GM18505 (cell line): ENCODE results near the gene SCYL2.

Experiments used
- ATAC-seq: cut with Tn5 transposase; IDR thresholded peaks from one replicate; pipeline ENCODE4 v1.9.1; 2021; ENCODE audit not compliant: unreplicated experiment
- POLR2A ChIP-seq: IDR thresholded peaks from 4 replicates; pipeline ENCODE4 v1.6.1; 2011; ENCODE audit warnings: borderline replicate concordance; ENCODE audit not compliant: insufficient read depth, insufficient read length; ENCODE audit errors: extremely low read depth

SCYL2 gene

DNA sequence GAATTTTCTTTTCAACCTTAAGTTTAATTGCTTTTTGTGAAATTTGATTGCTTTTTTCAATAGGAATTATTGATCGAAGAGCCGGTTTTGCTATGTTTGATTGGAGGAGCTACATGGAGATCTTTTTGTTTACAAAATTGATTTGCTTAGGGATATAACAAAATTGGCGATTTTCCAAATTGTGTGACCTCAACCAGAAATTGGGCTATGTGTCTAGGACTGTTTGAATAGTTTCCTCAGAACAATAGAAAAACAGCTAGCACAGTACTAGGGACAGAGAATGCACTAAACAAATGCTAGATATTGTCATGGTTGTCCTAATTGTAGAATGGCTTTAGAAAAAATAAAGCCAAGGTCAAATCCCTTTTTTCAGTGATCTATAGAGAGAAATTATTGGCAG, 92.3 kb downstream of the SCYL2 start:
- no peak for TF ChIP-seq POLR2A
- ATAC-seq, result no peak

DNA sequence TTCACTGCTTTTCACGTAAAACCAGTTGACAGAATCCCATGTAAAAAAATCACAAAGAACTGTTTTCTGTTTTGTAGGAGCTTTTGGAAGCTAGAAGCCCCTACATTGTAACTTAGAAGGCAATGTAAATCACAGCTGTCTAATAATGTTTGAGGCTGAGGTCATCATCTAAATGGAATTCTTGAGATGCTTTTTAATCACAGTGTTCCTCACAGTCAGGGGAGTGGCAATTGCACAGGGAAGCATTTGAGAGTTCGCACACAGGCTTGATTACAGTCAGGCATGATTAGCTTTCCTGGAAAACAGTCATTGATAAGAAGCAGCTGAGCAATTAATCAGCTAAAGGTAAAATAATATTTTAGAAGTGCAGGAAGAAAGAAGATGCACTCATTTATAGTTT, 92.8 kb downstream of the SCYL2 start:
- ATAC-seq, result no peak
- no peak for TF ChIP-seq POLR2A

DNA sequence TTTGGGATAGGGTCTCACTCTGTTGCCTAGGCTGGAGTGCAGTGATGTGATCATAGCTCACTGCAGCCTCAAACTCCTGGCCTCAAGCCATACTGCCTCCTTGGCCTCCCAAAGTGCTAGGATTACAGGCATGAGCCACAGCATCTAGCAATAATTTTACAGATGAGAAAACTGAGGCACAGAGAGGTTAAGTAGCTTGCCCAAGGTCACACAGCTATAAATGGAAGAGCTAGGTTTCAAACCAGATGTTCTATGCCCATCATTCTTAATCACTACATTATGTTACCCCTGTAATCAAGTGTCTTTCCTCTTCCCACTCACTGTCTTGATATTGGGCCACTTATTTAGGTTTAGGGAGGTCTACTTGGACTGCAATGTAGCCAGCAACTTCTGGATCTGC, 93.5 kb downstream of the SCYL2 start:
- TF ChIP-seq POLR2A, result no peak
- no peak for ATAC-seq

DNA sequence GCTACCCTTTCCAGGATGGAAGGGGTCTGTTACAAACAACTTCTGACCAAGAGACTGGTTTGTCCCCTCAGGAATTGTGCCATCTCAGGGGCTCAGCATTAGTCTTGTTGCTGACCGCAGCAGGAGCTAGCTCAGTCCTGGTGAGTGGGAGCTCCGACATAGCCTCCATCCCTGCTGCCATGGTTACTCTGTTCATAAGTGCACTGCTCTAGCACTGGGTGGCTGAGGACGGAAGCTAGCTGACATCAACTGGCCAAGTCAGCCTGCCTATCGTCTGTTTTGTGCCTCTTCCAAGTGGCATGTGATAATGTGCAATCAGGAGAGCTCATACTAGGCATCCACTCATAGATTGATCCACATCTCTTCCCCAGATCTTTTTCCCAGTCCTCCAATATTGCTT, 97.3 kb downstream of the SCYL2 start:
- TF ChIP-seq POLR2A, result no peak
- no peak for ATAC-seq

DNA sequence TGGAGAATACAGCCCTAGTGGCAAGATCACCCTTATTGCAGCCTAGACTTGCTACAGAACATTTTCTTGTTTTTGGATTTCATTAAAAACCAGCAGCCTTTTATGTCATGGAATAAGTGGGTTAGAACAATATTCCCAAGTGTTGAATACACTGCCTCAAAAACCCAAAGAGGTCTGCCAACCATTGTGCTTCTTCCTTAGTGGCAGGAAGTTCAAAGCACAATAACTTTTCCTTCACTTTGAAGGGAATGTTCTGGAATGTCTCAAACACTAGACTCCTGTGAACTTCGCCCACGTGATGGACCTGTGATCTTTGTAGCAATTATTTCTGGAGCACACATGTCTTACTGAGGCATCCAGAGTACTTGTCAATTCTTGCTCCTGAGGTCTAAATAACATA, 98.4 kb downstream of the SCYL2 start:
- TF ChIP-seq POLR2A, result no peak
- ATAC-seq, result no peak

DNA sequence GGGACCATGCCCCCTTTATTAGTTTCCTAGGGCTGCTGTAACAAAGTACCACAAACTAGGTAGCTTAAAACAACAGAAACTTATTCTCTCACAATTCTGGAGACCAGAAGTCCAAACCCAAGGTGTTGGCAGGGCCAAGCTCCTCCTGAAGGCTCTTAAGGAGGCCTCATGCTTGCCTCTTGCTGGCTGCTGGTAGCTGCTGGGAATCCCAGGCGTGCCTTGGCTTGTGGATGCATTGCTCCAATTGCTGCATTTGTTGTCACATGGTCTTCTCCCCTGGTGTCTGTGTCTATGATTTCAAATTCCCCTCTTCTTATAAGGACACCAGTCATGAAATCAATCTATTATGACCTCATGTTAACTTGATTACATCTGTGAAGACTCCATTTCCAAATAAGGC, 101.1 kb downstream of the SCYL2 start:
- TF ChIP-seq POLR2A, result no peak
- no peak for ATAC-seq

DNA sequence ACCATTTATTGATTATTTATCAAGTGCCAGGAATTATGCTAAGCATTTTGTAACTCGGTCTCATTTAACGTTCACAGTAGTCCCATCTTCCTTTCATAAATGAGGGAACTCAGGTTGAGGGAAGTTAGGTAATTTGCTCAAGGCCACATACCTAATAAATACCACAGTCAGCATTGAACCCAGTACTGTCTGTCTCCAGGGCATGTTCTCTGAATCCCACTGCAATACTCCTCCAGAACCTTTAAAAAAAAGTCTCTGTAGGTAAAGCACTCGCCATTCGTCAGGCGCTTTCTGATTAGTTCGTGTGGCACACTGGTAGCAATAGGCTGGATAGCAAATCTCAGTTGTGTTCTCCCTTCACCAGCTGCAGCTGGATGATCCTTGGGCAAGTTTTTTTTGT, 104.2 kb downstream of the SCYL2 start:
- no peak for ATAC-seq
- TF ChIP-seq POLR2A, result no peak

DNA sequence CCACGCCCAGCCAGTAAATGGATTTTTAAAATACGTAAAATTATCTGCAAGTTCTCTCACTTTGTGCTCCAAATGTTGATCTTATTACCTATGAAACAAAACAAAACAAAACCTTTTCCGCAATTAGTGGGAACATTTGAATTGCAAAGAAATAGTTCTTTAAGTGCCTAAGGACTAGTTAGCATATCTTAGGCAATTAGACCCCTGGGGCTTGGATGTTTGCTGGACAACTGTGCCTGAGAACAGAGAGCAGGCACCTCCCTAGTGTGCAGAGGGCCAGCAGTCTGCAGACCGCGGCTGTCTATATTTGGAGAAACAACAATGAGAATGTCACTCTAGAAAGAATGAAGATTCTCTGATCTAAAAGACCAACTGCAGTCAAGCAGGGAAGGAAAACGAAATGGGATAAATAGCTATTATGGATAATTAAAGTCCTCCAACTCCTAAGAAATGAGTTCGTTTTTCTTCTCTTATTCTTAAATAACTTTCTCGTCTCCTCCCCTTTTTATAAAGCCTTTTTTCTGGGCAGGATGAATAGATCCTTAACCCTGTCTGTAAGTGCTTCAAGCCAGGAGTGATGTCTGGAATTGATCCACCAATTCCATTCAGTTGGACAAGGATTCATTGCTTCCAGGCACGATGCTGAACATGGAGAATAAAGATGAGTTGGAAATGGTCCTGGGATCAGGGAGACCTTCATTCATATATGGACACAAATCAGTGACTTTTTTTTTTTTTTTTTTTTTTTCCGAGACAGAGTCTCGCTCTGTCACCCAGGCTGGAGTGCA, 106.1 kb downstream of the SCYL2 start:
- TF ChIP-seq POLR2A, result no peak
- no peak for ATAC-seq

DNA sequence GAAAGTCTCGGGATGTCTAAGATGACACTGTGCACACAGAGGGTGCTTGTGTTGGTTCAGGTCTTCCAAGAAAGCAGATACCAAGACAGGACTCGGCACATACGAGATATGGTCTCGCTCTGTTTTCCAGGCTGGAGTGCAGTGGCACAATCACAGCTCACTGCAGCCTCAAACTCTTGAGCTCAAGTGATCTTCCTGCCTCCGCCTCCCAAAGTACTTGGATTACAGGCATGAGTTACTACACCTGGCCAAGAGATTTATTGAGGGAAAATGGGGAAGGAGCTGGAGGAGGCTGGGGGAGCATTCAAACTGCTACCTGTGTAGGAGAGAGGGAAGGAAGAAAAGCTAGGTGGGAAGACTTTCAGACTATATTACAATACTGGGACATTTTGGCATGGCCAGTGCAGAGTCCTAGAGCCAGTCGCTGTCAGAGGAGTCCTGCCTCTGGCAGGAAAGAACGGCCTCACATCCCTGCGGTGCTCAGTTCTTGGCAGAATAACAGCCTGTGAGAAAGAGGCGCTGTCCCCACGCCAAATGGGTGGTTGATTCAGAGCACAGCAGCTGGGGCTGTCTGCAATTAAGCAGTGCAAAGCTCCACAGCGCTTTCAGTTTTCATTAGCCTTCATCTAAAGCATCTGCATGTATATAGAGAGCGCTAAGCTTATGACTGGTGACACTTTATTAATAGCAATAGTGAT, 108.2 kb downstream of the SCYL2 start:
- ATAC-seq, result no peak
- TF ChIP-seq POLR2A, result no peak

DNA sequence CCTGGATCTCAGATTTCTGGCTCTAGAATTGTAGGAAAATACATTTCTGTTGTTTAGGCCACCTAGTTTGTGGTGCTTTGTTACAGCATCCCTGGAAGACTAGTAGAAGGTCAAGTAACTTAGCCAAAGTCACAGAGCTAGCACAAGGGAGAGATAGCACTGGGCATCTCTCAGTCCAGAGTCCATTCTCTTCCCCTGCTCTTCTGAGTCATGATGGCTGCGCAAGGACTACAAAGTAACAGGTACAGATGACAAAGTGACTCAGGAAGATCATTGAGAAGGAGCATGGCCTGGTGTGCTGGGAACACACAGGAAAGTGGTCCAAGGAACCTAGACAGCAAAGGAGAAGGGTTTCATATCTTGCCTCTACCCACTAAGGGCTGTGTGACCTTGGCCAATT, 109.2 kb downstream of the SCYL2 start:
- no peak for ATAC-seq
- no peak for TF ChIP-seq POLR2A

DNA sequence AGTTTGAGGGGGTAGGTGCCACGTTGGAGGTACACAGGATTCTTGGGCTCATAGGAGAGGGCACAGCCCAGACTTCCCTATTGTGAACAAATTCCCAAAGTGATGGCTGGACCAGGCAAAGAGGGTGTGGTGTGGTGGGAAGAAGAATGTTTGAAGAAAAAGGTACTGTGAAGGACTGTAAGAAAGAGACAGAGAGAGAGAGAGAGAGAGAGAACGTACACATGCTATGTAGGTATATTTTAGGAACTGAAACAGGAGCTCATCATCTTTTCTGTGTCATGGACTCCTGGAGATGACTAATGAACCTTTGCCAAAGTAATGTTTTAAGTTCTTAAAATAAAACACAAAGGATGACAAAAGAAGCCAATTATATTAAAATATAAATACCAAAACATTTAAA, 114.4 kb downstream of the SCYL2 start:
- ATAC-seq, result no peak
- TF ChIP-seq POLR2A, result no peak

DNA sequence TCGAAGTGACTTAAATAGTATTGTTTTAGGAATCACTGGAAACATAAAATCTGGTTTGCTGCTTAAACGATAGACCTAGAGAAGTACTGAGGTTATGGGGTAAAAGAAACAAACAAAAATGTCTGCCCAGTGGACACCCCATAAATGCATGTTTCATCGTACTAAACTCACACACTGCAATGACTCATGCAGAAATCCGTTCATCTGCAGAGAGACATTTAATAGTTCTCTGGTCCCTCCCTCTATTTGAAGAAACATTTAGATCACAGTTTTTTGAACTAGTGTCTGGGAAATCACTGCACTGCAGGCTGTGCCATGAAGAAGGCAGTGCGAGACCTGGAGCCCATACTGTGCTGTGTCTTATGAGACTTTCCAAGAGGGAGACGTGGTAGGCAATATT, 115.4 kb downstream of the SCYL2 start:
- TF ChIP-seq POLR2A, result no peak
- no peak for ATAC-seq

DNA sequence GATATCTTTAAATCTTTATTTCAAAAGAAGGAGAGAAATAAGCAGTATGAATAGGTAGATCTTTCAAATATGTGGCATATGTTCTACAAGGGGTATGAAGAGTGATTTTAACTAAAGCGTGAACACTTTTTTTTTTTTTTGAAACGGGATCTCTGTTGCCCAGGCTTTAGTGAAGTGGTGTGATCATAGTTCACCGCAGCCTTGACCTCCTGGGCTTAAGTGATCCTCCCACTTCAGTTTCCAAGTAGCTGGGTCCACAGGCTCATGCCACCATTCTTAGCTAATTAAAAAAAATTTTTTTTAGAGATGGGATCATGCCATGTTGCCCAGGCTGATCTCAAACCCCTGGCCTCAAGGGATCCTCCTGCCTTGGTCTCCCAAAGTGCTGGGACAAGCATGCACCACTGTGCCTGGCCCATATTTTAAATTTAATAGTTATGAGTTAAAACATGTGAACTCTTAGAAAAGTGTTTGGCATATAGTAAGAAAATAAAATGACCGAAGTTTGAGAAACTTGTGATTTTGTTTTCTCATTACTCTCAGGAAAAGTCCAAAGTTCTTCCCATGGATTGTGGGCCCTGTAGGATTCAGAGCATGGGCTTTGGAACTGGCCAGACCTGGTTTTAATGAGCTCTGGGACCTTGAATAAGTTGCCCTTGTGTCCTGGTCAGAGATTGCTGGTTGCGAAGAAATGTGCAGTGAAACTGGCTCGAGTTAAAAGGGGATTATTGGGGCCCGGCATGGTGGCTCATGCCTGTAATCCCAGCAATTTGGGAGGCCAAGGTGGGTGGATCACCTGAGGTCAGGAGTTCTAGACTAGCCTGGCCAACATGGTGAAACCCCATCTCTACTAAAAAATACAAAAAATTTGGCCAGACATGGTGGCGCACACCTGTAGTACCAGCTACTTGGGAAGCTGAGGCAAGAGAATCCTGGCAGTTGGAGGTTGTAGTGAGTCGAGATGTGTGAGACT, 116.9 kb downstream of the SCYL2 start:
- ATAC-seq, result no peak
- TF ChIP-seq POLR2A, result no peak
